ENCODE measurements around the gene PRR11. TPM values are rescaled to one million over a fixed set of nuclear protein-coding genes. Genes with fewer than 3 reads are reported as not detected.

Gene PRR11
- total and polyA plus RNA-seq, 2 experiments from 2014 or later, result 2.2 to 18.9 TPM

GRCh38 chr17:59110973-59111372 is 44.6 kb upstream of the PRR11 start:
- no peaks in the 10 kb centered on the region for H3K9me3 ChIP-seq (ENCODE audit: low read depth)
- no peaks in the 10 kb centered on the region for H3K27me3 ChIP-seq
- DNase-seq (ENCODE audit: low read depth in 1 of 2, low spot score in 1 of 2), result no peak
- H3K36me3 ChIP-seq, result peaks cover 8% of the 10 kb centered on the region
- no peak overlapping the region for H3K4me3 ChIP-seq
- H3K4me1 ChIP-seq (ENCODE audit: low read depth), result no peaks in the 10 kb centered on the region
- no peak overlapping the region for H3K27ac ChIP-seq
- no peak for TF ChIP-seq CTCF (IDR thresholded peaks at IDR 0.05; ENCODE audit: low read depth, low read length)

GRCh38 chr17:59111539-59111938 is 44.0 kb upstream of the PRR11 start:
- Histone ChIP-seq H3K36me3 (peaks cover 8% of the 10 kb centered on the region), H3K4me1 (ENCODE audit: low read depth) (no peaks in the 10 kb centered on the region)

GRCh38 chr17:59115474-59115873 is 40.1 kb upstream of the PRR11 start:
- H3K9me3 ChIP-seq (ENCODE audit: low read depth), result no peaks in the 10 kb centered on the region
- no peak overlapping the region for H3K27ac ChIP-seq
- no peaks in the 10 kb centered on the region for H3K4me1 ChIP-seq (ENCODE audit: low read depth)
- DNase-seq (ENCODE audit: low read depth in 1 of 2, low spot score in 1 of 2), result no peak
- no peaks in the 10 kb centered on the region for H3K27me3 ChIP-seq
- no peak overlapping the region for H3K4me3 ChIP-seq
- TF ChIP-seq CTCF (IDR thresholded peaks at IDR 0.05; ENCODE audit: low read depth, low read length), result no peak
- peaks cover 19% of the 10 kb centered on the region for H3K36me3 ChIP-seq

More at GRCh38 chr17:59111539-59111938, 44.0 kb upstream of the PRR11 start:
- Histone ChIP-seq H3K4me3 (no peak overlapping the region), H3K27me3 (no peaks in the 10 kb centered on the region), H3K9me3 (ENCODE audit: low read depth) (no peaks in the 10 kb centered on the region), H3K27ac (no peak overlapping the region)
- DNase-seq (ENCODE audit: low read depth in 1 of 2, low spot score in 1 of 2), result no peak
- TF ChIP-seq CTCF (IDR thresholded peaks at IDR 0.05; ENCODE audit: low read depth, low read length), result no peak

- H3K36me3 ChIP-seq, result peaks cover 10% of the 10 kb centered on the region
- no peak for DNase-seq (ENCODE audit: low read depth in 1 of 2, low spot score in 1 of 2)
Observed at GRCh38 chr17:59121901-59122480, 33.6 kb upstream of the PRR11 start.

GRCh38 chr17:59124665-59125064 is 30.9 kb upstream of the PRR11 start:
- H3K36me3 ChIP-seq, result no peaks in the 10 kb centered on the region
- no peaks in the 10 kb centered on the region for H3K9me3 ChIP-seq (ENCODE audit: low read depth)
- H3K4me3 ChIP-seq, result no peak overlapping the region
- no peak overlapping the region for H3K27ac ChIP-seq
- TF ChIP-seq CTCF (IDR thresholded peaks at IDR 0.05; ENCODE audit: low read depth, low read length), result no peak
- no peaks in the 10 kb centered on the region for H3K4me1 ChIP-seq (ENCODE audit: low read depth)
- no peak for DNase-seq (ENCODE audit: low read depth in 1 of 2, low spot score in 1 of 2)
- H3K27me3 ChIP-seq, result no peaks in the 10 kb centered on the region

More at GRCh38 chr17:59121901-59122480, 33.6 kb upstream of the PRR11 start:
- Histone ChIP-seq H3K4me1 (ENCODE audit: low read depth) (no peaks in the 10 kb centered on the region), H3K27me3 (no peaks in the 10 kb centered on the region), H3K9me3 (ENCODE audit: low read depth) (no peaks in the 10 kb centered on the region), H3K4me3 (no peak overlapping the region), H3K27ac (no peak overlapping the region)
- TF ChIP-seq CTCF (IDR thresholded peaks at IDR 0.05; ENCODE audit: low read depth, low read length), result no peak

All from cardiac muscle cell (in vitro differentiated cells and primary cell).